ENCODE measurements around the gene NCMAP.

- TF ChIP-seq CTCF (conservative IDR thresholded peaks at IDR 0.05 in 1 of 2, IDR thresholded peaks at IDR 0.05 in 1 of 2; ENCODE audit: low read depth in 1 of 2, low read length in 2 of 2), result no peak
- TF ChIP-seq EZH2 (IDR thresholded peaks at IDR 0.05; ENCODE audit: low read length, missing control alignments), result no peak
These were observed 50.4 kb downstream of the NCMAP start for GRCh38 chr1:24606296-24606605.

Measured in fibroblast of lung (primary cell).